ENCODE results near the gene PSAPL1. TPM values are rescaled to one million over a fixed set of nuclear protein-coding genes. Genes with fewer than 3 reads are reported as not detected.

PSAPL1 gene
- total and polyA plus RNA-seq, 4 donors: 0.06 TPM; not detected in 3

- Histone ChIP-seq H3K27ac (ENCODE audit: low read depth, low read length) (no peak overlapping the region), H3K4me3 (ENCODE audit: low read depth, low read length) (no peak overlapping the region), H3K36me3 (ENCODE audit: control insufficient read depth, insufficient read depth, low read length) (no peaks in the 10 kb centered on the region), H3K27me3 (ENCODE audit: control insufficient read depth, insufficient read depth, low read length) (peaks cover 20% of the 10 kb centered on the region), H3K9me3 (ENCODE audit: control insufficient read depth, insufficient read depth, low read length) (no peaks in the 10 kb centered on the region), H3K4me1 (ENCODE audit: control insufficient read depth, insufficient read depth, low read length) (peaks cover 80% of the 10 kb centered on the region)
- DNase-seq (ENCODE audit: low read depth in 4 of 6, low spot score in 6 of 6): no peak
- WGBS (ENCODE audit: insufficient coverage): 68% methylated on average over 20 of the region's 21 CpGs
These were observed 39.9 kb downstream of the PSAPL1 start for GRCh38 chr4:7394681-7395451.

DNA sequence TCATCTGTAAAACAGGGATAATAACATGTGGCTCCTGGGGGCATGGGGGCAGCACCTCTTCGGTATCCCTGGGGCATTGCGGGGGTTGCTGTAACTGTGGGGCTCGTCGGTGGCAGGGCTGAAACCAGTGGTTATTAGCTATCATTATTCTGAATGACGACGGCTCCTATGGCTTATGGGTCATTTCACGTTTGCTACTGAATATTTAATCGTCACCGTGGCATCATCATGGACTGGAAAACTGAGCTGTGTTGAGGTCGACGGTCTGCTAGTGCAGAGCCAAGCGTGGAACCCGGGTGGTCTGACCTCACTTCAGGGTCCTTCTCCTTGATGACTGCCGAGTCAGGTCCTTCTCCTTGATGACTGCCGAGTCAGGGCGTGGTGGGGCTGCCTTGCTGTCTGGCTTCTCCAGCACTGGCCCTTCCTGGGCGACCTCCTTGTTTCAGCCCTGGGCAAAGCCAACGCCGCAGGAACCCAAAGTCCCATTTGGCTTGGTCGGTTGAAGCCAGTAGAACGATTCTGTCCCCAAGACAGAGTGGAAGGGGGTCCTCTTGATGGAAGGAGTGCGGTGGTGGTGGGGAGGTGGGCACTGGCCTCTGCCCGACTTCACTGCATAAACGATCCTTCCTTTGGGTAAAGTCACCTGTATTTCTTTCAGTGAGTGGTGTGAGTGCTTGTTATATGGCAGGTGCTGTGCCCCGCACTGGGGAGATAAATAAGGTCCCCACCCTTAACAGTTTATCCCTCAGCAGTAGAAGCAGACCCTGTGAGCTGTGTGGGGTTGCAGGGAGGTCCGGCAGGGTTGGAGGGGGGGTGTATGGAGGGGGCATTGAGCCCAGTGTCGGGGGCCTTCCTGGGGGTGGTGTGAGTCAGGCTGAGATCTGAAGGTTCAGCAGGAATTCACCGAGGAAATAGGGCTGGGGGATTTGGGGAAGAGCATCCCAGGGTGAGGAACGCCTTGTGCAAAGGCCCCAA, 40.8 kb downstream of the PSAPL1 start:
- H3K27me3 ChIP-seq (ENCODE audit: control insufficient read depth, insufficient read depth, low read length): peaks cover 23% of the 10 kb centered on the region
- peaks cover 76% of the 10 kb centered on the region for H3K4me1 ChIP-seq (ENCODE audit: control insufficient read depth, insufficient read depth, low read length)
- no peaks in the 10 kb centered on the region for H3K36me3 ChIP-seq (ENCODE audit: control insufficient read depth, insufficient read depth, low read length)
- H3K4me3 ChIP-seq (ENCODE audit: low read depth, low read length): no peak overlapping the region
- no peak overlapping the region for H3K27ac ChIP-seq (ENCODE audit: low read depth, low read length)
- H3K9me3 ChIP-seq (ENCODE audit: control insufficient read depth, insufficient read depth, low read length): no peaks in the 10 kb centered on the region
- DNase-seq (ENCODE audit: low read depth in 4 of 6, low spot score in 6 of 6): no peak
- 65% methylated on average over 26 of the region's 29 CpGs for WGBS (ENCODE audit: insufficient coverage)

GRCh38 chr4:7392438-7393421, 42.0 kb downstream of the PSAPL1 start:
- 63% methylated on average over 27 of the region's 32 CpGs for WGBS (ENCODE audit: insufficient coverage)

GRCh38 chr4:7391637-7392437, 42.9 kb downstream of the PSAPL1 start:
- Histone ChIP-seq H3K36me3 (ENCODE audit: control insufficient read depth, insufficient read depth, low read length) (no peaks in the 10 kb centered on the region), H3K4me1 (ENCODE audit: control insufficient read depth, insufficient read depth, low read length) (peaks cover 63% of the 10 kb centered on the region), H3K27ac (ENCODE audit: low read depth, low read length) (no peak overlapping the region), H3K9me3 (ENCODE audit: control insufficient read depth, insufficient read depth, low read length) (no peaks in the 10 kb centered on the region), H3K27me3 (ENCODE audit: control insufficient read depth, insufficient read depth, low read length) (peaks cover 17% of the 10 kb centered on the region), H3K4me3 (ENCODE audit: low read depth, low read length) (no peak overlapping the region)
- DNase-seq (ENCODE audit: low read depth in 4 of 6, low spot score in 6 of 6): no peak
- 77% methylated on average over 14 of the region's 18 CpGs for WGBS (ENCODE audit: insufficient coverage)

More at GRCh38 chr4:7392438-7393421, 42.0 kb downstream of the PSAPL1 start:
- Histone ChIP-seq H3K4me1 (ENCODE audit: control insufficient read depth, insufficient read depth, low read length) (peaks cover 70% of the 10 kb centered on the region), H3K27ac (ENCODE audit: low read depth, low read length) (no peak overlapping the region), H3K27me3 (ENCODE audit: control insufficient read depth, insufficient read depth, low read length) (peaks cover 20% of the 10 kb centered on the region), H3K36me3 (ENCODE audit: control insufficient read depth, insufficient read depth, low read length) (no peaks in the 10 kb centered on the region), H3K9me3 (ENCODE audit: control insufficient read depth, insufficient read depth, low read length) (no peaks in the 10 kb centered on the region), H3K4me3 (ENCODE audit: low read depth, low read length) (no peak overlapping the region)
- peak in 2 of 6 donors; percentile 54 to 64 for DNase-seq (ENCODE audit: low read depth in 4 of 6, low spot score in 6 of 6)

DNA sequence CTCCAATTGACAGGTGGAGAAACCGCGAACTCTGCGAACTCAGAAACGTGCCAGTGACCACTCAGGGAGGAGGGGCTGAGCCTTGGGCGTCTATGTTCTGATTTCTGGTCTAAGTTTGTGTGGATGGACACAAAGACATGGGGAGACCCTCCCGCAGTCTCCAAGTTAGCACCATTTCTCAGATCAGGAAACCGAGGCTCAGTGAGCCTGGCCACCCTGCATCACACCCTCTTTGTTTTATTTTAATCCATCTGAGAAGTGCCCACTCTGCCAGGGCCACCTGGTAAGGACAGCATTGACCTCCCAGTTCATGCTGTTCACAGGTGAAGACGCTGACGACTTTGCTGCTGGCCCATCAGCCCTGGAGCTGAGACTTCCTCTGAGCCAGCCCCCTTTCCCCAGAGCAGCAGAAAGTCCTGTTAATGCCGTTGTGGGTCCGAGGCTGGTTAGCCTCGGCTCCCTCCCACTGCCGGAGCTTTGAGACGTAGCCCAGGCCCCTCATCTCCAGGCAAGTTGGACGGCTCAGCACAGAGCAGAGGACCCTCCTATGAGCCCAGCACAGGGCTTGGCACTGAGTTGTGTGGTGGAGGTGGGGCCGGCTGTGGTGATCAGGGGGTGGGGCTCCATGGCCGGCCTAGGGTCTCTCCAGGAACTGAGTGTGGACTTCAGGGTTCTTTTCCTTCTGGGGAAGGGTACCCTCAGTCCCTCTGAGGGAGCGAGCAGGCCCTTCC, 43.7 kb downstream of the PSAPL1 start:
- Histone ChIP-seq H3K9me3 (ENCODE audit: control insufficient read depth, insufficient read depth, low read length) (no peaks in the 10 kb centered on the region), H3K36me3 (ENCODE audit: control insufficient read depth, insufficient read depth, low read length) (no peaks in the 10 kb centered on the region), H3K27ac (ENCODE audit: low read depth, low read length) (no peak overlapping the region), H3K4me3 (ENCODE audit: low read depth, low read length) (no peak overlapping the region), H3K4me1 (ENCODE audit: control insufficient read depth, insufficient read depth, low read length) (peaks cover 57% of the 10 kb centered on the region), H3K27me3 (ENCODE audit: control insufficient read depth, insufficient read depth, low read length) (peaks cover 12% of the 10 kb centered on the region)
- WGBS (ENCODE audit: insufficient coverage): 85% methylated on average over 17 of the region's 18 CpGs
- DNase-seq (ENCODE audit: low read depth in 4 of 6, low spot score in 6 of 6): no peak

DNA sequence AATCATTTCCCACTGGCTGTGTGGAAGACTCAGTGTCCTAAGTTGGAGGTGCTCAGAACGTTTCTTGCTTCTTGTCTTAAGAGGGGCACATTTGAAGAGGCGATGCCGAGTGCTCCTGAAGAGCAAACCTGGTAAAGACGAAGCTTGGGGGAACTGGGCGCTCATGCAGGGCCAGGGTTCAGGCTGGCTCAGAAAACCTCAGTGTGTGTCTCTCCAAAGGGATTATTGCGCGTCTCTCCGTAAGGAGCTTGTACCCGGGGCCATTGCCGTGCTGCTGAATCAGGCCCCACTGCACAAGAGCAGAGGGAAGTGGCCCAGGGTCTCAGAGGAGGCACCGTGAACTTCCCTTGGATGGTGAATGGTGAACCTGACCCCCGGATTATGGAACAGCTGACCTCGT, 44.4 kb downstream of the PSAPL1 start:
- no peak overlapping the region for H3K27ac ChIP-seq (ENCODE audit: low read depth, low read length)
- peaks cover 8% of the 10 kb centered on the region for H3K27me3 ChIP-seq (ENCODE audit: control insufficient read depth, insufficient read depth, low read length)
- H3K4me3 ChIP-seq (ENCODE audit: low read depth, low read length): no peak overlapping the region
- H3K4me1 ChIP-seq (ENCODE audit: control insufficient read depth, insufficient read depth, low read length): peaks cover 50% of the 10 kb centered on the region
- H3K9me3 ChIP-seq (ENCODE audit: control insufficient read depth, insufficient read depth, low read length): no peaks in the 10 kb centered on the region
- 89% methylated on average over 13 of the region's 13 CpGs for WGBS (ENCODE audit: insufficient coverage)
- no peak for DNase-seq (ENCODE audit: low read depth in 4 of 6, low spot score in 6 of 6)
- H3K36me3 ChIP-seq (ENCODE audit: control insufficient read depth, insufficient read depth, low read length): no peaks in the 10 kb centered on the region

DNA sequence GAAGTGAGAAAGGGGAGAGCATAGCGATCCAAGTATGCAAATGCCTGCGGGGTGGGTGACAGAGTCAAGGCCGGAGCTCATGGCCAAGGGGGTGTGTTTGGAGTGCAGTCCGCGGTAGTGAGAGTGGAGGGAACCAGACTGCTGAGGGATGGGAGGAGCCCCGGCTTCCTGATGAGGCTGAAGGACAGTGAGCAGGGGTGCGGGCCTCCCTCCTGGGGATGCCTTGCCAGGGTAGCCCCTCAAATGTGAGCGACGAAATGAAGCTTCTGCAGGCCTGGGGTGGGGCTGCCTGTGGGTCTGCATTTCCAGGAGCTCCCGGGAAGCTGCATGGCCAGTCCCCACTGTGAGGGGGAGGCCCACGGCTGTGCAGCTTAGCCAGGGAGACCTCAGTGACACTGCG, 45.0 kb downstream of the PSAPL1 start:
- Histone ChIP-seq H3K27ac (ENCODE audit: low read depth, low read length) (no peak overlapping the region), H3K9me3 (ENCODE audit: control insufficient read depth, insufficient read depth, low read length) (no peaks in the 10 kb centered on the region), H3K27me3 (ENCODE audit: control insufficient read depth, insufficient read depth, low read length) (peaks cover 3% of the 10 kb centered on the region), H3K4me1 (ENCODE audit: control insufficient read depth, insufficient read depth, low read length) (peaks cover 44% of the 10 kb centered on the region), H3K36me3 (ENCODE audit: control insufficient read depth, insufficient read depth, low read length) (no peaks in the 10 kb centered on the region), H3K4me3 (ENCODE audit: low read depth, low read length) (no peak overlapping the region)
- no peak for DNase-seq (ENCODE audit: low read depth in 4 of 6, low spot score in 6 of 6)
- WGBS (ENCODE audit: insufficient coverage): 56% methylated on average over 11 of the region's 12 CpGs

DNA sequence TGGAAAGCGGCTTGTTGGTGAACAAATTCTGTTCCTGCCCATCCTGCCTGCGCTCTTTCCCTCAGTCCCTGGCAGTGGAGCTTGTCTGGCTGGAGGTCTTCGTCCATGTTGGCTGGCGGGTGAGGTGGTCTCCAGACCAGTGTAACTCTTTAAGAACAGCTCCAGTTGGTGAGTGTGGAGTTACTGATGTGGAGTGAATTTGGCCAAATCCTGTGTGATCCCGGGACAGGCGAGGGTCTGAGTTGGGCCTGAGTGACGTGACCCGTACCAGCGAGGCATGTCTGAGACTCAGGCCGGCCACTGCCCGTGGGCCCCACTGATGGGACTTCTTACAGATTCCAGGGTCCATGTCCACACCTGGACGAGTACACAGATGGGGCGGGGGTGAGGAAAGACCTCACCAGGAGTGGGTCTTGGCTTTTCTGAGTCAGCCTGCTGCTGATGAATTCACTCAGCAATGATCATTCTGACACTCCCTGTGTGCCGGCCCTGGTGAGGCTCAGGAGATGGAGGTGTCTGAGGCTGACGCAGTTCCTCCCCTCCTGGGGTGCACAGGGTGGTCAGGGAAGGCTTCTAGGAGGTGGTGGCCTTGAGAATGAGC, 45.5 kb downstream of the PSAPL1 start:
- no peak for DNase-seq (ENCODE audit: low read depth in 4 of 6, low spot score in 6 of 6)
- Histone ChIP-seq H3K4me3 (ENCODE audit: low read depth, low read length) (no peak overlapping the region), H3K9me3 (ENCODE audit: control insufficient read depth, insufficient read depth, low read length) (no peaks in the 10 kb centered on the region), H3K27ac (ENCODE audit: low read depth, low read length) (no peak overlapping the region), H3K27me3 (ENCODE audit: control insufficient read depth, insufficient read depth, low read length) (peaks cover 3% of the 10 kb centered on the region), H3K4me1 (ENCODE audit: control insufficient read depth, insufficient read depth, low read length) (peaks cover 39% of the 10 kb centered on the region), H3K36me3 (ENCODE audit: control insufficient read depth, insufficient read depth, low read length) (no peaks in the 10 kb centered on the region)
- WGBS (ENCODE audit: insufficient coverage): 88% methylated on average over 12 of the region's 15 CpGs

Measured in spinal cord (tissue), 10 donors.